Uterus (tissue), 4 donors: ENCODE results near the gene CCL15. TPM values are rescaled to one million over a fixed set of nuclear protein-coding genes. Genes with fewer than 3 reads are reported as not detected.
"Not testable (repeated sequence)": the region's sequence is repeated elsewhere in the genome, so short reads cannot be mapped to it uniquely, and the experiment has no call there.

Experiments used
- DNase-seq, 2 donors: peaks; one replicate each; pipeline ENCODE4 v3.0.0-alpha.2; 2019 to 2020
- H3K27ac ChIP-seq, 2 donors: fragments of 200-600 bp; sonication (generic); 1 replicate in 1 of 2; 2 replicates in 1 of 2; pipeline ENCODE4 v1.5.1; 2016 to 2018
- H3K27me3 ChIP-seq, 2 donors: fragments of 200-600 bp; sonication (generic); one replicate each; pipeline ENCODE4 v1.5.1; 2018 to 2019; ENCODE audit warnings: control low read depth in 1 of 2
- H3K36me3 ChIP-seq, 2 donors: fragments of 200-600 bp; sonication (generic); one replicate each; pipeline ENCODE4 v1.5.1; 2019; ENCODE audit warnings: control low read depth in 1 of 2
- H3K4me1 ChIP-seq, 2 donors: fragments of 200-600 bp; sonication (generic); one replicate each; pipeline ENCODE4 v1.5.1; 2018 to 2019; ENCODE audit warnings: control low read depth in 1 of 2
- H3K4me3 ChIP-seq, 2 donors: fragments of 200-600 bp; sonication (generic); 1 replicate in 1 of 2; 2 replicates in 1 of 2; pipeline ENCODE4 v1.5.1; 2018 to 2019; ENCODE audit warnings: mild to moderate bottlenecking in 1 of 2
- H3K9me3 ChIP-seq, 2 donors: fragments of 200-600 bp; sonication (generic); one replicate each; pipeline ENCODE4 v1.5.1; 2019; ENCODE audit warnings: control low read depth in 1 of 2
- POLR2A ChIP-seq, 2 donors: fragments of 450-650 bp; IDR thresholded peaks; one replicate each; pipeline ENCODE4 v1.6.1; 2016; ENCODE audit warnings: antibody characterized with exemption in 2 of 2, mild to moderate bottlenecking in 1 of 2, moderate library complexity in 1 of 2
- intact Hi-C: fragments of 100-400 bp; cut with DNase I; formaldehyde crosslinking; loops from one replicate; pipeline ENCODE4 v1.15.1; 2023; ENCODE audit warnings: low total_unique reads
- total RNA-seq, 4 donors: library from RNA; depleted of rRNA in 3 of 4; stranded (reverse); fragments of >200 nt in 3 of 4; gene quantifications; one replicate each; pipeline versions ENCODE4 v1.1.0 to v1.2.4, GENCODE V29; 2014 to 2023
- TF ChIP-seq, protein P1 (sequence below), 4 experiments: fragments of 200-600 bp in 2 of 4; fragments of 450-650 bp in 2 of 4; sonication (generic) in 2 of 4; IDR thresholded peaks; one replicate each; pipeline ENCODE4 v1.5.1; 2016 to 2019; ENCODE audit warnings: antibody characterized with exemption in 4 of 4, mild to moderate bottlenecking in 2 of 4, moderate library complexity in 1 of 4
- donor health status: DM: yes; HTN: yes; CAD: no.

The CCL15 gene
- total RNA-seq, 4 donors from 2014 or later = 1.4 TPM; not detected in 3

DNA sequence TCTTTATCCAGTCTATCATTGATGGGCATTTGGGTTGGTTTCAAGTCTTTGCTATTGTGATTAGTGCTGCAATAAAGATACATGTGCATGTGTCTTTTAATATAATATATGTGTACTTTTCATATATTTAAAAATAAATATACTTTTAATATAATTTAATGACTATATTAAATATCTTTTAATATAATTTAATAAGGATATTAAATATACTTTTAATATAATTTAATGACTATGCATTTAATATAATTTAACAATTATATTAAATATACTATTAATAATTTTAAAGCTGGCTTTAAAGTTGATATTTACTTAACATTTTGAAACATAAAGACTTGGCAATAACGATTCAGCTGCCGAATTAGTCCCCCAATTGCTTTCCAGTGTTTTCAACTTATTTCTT lies 15.2 kb upstream of the CCL15 start:
- H3K4me1 ChIP-seq = no peaks in the 10 kb centered on the region
- TF ChIP-seq POLR2A (IDR thresholded peaks at IDR 0.05) = no peak
- TF ChIP-seq, protein P1, sequence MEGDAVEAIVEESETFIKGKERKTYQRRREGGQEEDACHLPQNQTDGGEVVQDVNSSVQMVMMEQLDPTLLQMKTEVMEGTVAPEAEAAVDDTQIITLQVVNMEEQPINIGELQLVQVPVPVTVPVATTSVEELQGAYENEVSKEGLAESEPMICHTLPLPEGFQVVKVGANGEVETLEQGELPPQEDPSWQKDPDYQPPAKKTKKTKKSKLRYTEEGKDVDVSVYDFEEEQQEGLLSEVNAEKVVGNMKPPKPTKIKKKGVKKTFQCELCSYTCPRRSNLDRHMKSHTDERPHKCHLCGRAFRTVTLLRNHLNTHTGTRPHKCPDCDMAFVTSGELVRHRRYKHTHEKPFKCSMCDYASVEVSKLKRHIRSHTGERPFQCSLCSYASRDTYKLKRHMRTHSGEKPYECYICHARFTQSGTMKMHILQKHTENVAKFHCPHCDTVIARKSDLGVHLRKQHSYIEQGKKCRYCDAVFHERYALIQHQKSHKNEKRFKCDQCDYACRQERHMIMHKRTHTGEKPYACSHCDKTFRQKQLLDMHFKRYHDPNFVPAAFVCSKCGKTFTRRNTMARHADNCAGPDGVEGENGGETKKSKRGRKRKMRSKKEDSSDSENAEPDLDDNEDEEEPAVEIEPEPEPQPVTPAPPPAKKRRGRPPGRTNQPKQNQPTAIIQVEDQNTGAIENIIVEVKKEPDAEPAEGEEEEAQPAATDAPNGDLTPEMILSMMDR (IDR thresholded peaks at IDR 0.05) = no peak
- intact Hi-C loops = no loop called here
- no peak overlapping the region for H3K27ac ChIP-seq
- H3K36me3 ChIP-seq = no peaks in the 10 kb centered on the region
- no peak for DNase-seq
- H3K9me3 ChIP-seq = peaks cover 0 to 8% of the 10 kb centered on the region in 2 donors
- no peak overlapping the region for H3K4me3 ChIP-seq
- no peaks in the 10 kb centered on the region for H3K27me3 ChIP-seq

GRCh38 chr17:36015895-36016294 lies 14.5 kb upstream of the CCL15 start:
- intact Hi-C loops, H3K27ac ChIP-seq, H3K36me3 ChIP-seq, H3K27me3 ChIP-seq, H3K4me3 ChIP-seq, H3K4me1 ChIP-seq, H3K9me3 ChIP-seq, DNase-seq: not testable (repeated sequence)

DNA sequence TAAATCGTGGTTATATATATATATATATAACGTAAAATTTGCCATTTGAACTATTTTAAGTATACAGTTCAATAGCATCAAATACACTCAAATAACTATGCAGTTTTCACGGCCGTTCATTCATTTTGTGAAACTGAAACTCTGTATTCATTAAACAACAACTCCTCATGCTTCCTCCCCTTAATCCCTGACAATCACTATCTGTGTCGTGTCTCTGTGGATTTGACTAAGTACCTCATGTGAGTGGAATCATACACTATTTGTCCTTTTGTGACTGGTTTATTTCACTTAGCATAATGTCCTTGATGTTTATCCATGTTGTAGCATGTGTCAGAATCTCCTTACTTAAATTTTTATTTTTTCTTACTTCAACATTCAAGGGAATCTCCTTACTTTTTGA lies 13.6 kb upstream of the CCL15 start:
- Histone ChIP-seq H3K4me3 (no peak overlapping the region), H3K4me1 (no peaks in the 10 kb centered on the region), H3K36me3 (no peaks in the 10 kb centered on the region), H3K9me3 (peaks cover 0 to 8% of the 10 kb centered on the region in 2 donors), H3K27me3 (no peaks in the 10 kb centered on the region), H3K27ac (no peak overlapping the region)
- intact Hi-C loops = no loop called here
- no peak for TF ChIP-seq POLR2A (IDR thresholded peaks at IDR 0.05)
- TF ChIP-seq, protein P1 (IDR thresholded peaks at IDR 0.05) = no peak
- no peak for DNase-seq

- no peaks in the 10 kb centered on the region for H3K4me1 ChIP-seq
- intact Hi-C loops = no loop called here
- no peak for DNase-seq
- TF ChIP-seq, protein P1 (IDR thresholded peaks at IDR 0.05) = no peak
- no peak for TF ChIP-seq POLR2A (IDR thresholded peaks at IDR 0.05)
- H3K9me3 ChIP-seq = peaks cover 0 to 8% of the 10 kb centered on the region in 2 donors
- no peaks in the 10 kb centered on the region for H3K27me3 ChIP-seq
- H3K27ac ChIP-seq = no peak overlapping the region
- H3K36me3 ChIP-seq = no peaks in the 10 kb centered on the region
- no peak overlapping the region for H3K4me3 ChIP-seq
These were observed 9.8 kb upstream of the CCL15 start for GRCh38 chr17:36011201-36011600.

DNA sequence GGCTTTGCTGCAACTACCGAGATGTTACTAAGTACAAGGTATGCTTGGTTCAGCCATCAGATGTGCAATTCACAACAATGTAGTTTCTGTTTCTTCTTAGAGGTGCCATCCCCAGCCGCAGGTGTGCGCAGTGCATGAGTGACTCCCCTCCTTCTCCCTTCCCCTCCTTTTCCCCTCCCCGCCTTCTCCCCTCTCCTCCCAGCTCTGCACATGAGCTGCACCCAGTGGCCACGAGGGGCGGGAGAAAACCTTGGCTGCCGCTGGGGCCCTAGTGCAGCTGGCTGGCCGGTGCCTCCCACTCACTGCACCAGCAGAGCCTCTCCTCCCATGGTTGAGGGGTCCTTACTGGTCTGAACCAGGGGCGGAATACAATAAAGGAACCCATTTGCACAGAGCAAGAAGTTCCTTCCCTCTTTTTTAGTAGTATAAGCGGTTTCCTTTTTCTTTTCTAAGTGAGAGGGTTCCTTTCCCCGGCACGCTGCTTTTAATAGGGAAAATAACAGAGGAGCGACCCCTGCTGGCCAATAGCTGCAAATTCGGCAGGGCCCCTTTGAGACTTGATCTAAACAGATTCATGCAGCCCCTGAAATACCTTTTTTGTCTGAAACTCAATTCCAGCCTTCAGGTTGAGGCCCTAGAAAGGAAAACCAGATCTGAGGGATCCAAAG lies 7.8 kb upstream of the CCL15 start:
- H3K27ac ChIP-seq = no peak overlapping the region
- H3K4me3 ChIP-seq = no peak overlapping the region
- no peaks in the 10 kb centered on the region for H3K36me3 ChIP-seq
- intact Hi-C loops = no loop called here
- H3K9me3 ChIP-seq = peaks cover 0 to 8% of the 10 kb centered on the region in 2 donors
- H3K4me1 ChIP-seq = no peaks in the 10 kb centered on the region
- DNase-seq = no peak
- TF ChIP-seq POLR2A (IDR thresholded peaks at IDR 0.05) = no peak
- TF ChIP-seq, protein P1 (IDR thresholded peaks at IDR 0.05) = no peak
- H3K27me3 ChIP-seq = no peaks in the 10 kb centered on the region
